ENCODE results near the gene SOD1. TPM values are rescaled to one million over a fixed set of nuclear protein-coding genes. Genes with fewer than 3 reads are reported as not detected.
"Not testable (repeated sequence)": the region's sequence is repeated elsewhere in the genome, so short reads cannot be mapped to it uniquely, and the experiment has no call there.

SOD1 gene
- total RNA-seq, 3 donors from 2014 or later (not counting 1 experiment from before 2014, with no cell fraction given): 57.9 to 75.7 (median 64.8) TPM

DNA sequence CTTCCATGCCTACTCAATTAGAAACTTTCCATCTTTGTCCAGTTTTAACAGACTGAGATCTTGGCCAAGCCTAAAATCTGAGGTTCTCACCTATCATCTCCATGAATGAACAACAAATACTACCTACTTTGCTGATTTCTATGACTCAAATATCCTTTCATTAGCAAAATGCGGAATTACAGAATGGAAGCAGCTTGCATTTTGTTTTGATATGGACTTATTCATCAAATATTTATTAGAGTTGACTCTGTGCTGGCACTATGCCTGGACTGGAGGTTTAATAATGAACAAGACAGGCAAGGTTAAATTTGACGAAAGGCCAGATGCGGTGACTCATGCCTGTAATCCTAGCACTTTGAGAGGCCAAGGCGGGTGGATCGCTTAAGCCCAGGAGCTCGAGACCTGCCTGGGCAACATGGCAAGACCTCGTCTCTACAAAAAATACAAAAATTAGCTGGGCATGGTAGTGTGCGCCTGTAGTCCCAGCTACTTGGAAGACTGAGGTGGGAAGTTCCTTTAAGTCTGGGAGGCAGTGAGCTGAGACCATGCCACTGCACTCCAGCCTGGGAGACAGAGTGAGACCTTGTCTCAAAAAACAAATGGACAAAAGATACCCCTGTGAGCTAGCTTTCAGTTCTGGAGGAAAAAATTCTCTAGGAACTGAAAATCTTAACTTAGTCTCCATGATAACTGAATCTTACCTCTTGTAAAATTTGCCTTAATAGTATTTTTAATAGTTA is 29.4 kb upstream of the SOD1 start:
- Mint-ChIP-seq H3K4me3 (no peak overlapping the region), H3K36me3 (no peaks in the 10 kb centered on the region)

DNA sequence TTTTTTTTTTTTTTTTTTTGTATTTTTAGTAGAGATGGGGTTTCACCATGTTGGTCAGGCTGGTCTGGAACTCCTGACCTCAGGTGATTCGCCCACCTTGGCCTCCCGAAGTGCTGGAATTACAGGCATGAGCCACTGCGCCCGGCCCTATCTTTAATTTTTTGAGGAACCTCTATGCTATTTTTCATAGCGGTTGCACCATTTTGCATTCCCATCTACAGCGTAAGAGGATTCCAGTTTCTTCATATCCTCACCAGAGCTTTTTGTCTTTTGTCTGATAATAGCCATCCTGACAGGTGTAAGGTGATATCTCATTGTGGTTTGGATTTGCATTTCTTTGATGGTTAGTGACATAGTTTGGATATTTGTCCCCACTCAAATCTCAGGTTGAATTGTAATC is 27.6 kb upstream of the SOD1 start:
- H3K27me3 ChIP-seq (ENCODE audit: control insufficient read depth, insufficient read depth, low read length); H3K4me1 ChIP-seq (ENCODE audit: control insufficient read depth, insufficient read depth, low read length); H3K36me3 ChIP-seq (ENCODE audit: control insufficient read depth, insufficient read depth, low read length); H3K27ac ChIP-seq (ENCODE audit: low read length); DNase-seq; H3K4me3 Mint-ChIP-seq; H3K4me3 ChIP-seq (ENCODE audit: low read length); H3K27ac Mint-ChIP-seq; H3K4me1 Mint-ChIP-seq; ATAC-seq; H3K9me3 ChIP-seq (ENCODE audit: control insufficient read depth, insufficient read depth, low read length); H3K9me3 Mint-ChIP-seq; H3K27me3 Mint-ChIP-seq (ENCODE audit: low read depth in 2 of 2); H3K36me3 Mint-ChIP-seq; intact Hi-C loops (cut with micrococcal nuclease): not testable (repeated sequence)
- over 99% methylated on average over 6 of the region's 6 CpGs for WGBS (ENCODE audit: insufficient coverage)

More for the DNA sequence above, 29.4 kb upstream of the SOD1 start:
- H3K36me3 ChIP-seq (ENCODE audit: control insufficient read depth, insufficient read depth, low read length): no peaks in the 10 kb centered on the region
- no peaks in the 10 kb centered on the region for H3K9me3 ChIP-seq (ENCODE audit: control insufficient read depth, insufficient read depth, low read length)
- H3K27ac ChIP-seq (ENCODE audit: low read length): no peak overlapping the region
- TF ChIP-seq, protein P1, sequence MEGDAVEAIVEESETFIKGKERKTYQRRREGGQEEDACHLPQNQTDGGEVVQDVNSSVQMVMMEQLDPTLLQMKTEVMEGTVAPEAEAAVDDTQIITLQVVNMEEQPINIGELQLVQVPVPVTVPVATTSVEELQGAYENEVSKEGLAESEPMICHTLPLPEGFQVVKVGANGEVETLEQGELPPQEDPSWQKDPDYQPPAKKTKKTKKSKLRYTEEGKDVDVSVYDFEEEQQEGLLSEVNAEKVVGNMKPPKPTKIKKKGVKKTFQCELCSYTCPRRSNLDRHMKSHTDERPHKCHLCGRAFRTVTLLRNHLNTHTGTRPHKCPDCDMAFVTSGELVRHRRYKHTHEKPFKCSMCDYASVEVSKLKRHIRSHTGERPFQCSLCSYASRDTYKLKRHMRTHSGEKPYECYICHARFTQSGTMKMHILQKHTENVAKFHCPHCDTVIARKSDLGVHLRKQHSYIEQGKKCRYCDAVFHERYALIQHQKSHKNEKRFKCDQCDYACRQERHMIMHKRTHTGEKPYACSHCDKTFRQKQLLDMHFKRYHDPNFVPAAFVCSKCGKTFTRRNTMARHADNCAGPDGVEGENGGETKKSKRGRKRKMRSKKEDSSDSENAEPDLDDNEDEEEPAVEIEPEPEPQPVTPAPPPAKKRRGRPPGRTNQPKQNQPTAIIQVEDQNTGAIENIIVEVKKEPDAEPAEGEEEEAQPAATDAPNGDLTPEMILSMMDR (IDR thresholded peaks at IDR 0.05): no peak
- H3K9me3 Mint-ChIP-seq: no peaks in the 10 kb centered on the region
- no peaks in the 10 kb centered on the region for H3K4me1 Mint-ChIP-seq
- DNase-seq: no peak
- ATAC-seq: no peak
- intact Hi-C loops (cut with micrococcal nuclease): no loop called here
- H3K27me3 Mint-ChIP-seq (ENCODE audit: low read depth in 2 of 2): no peaks in the 10 kb centered on the region
- no peak overlapping the region for H3K27ac Mint-ChIP-seq
- 96% methylated on average over 7 of the region's 8 CpGs for WGBS (ENCODE audit: insufficient coverage)
- H3K4me3 ChIP-seq (ENCODE audit: low read length): no peak overlapping the region
- H3K4me1 ChIP-seq (ENCODE audit: control insufficient read depth, insufficient read depth, low read length): no peaks in the 10 kb centered on the region
- no peaks in the 10 kb centered on the region for H3K27me3 ChIP-seq (ENCODE audit: control insufficient read depth, insufficient read depth, low read length)

DNA sequence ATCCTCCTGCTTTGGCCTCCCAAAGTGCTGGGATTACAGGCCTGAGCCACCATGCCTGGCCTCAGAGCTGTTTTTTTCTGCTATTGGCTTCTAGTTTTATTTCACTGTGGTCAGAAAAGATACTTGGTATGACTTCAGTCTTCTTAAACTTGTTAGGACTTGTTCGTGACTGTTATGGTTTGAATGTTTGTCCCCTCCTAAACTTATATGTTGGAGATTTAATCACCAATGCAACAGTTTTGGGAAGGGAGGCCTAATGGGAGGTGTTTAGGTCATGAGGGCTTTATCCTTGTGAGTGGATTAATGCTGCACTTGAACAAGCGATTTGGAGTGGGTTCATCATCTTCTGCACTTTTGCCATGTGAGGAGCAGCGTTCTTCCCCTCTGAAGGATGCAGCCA is 24.5 kb upstream of the SOD1 start:
- Histone ChIP-seq H3K27me3 (ENCODE audit: control insufficient read depth, insufficient read depth, low read length) (no peaks in the 10 kb centered on the region), H3K9me3 (ENCODE audit: control insufficient read depth, insufficient read depth, low read length) (peaks cover 3% of the 10 kb centered on the region), H3K4me3 (ENCODE audit: low read length) (no peak overlapping the region), H3K4me1 (ENCODE audit: control insufficient read depth, insufficient read depth, low read length) (no peaks in the 10 kb centered on the region), H3K27ac (ENCODE audit: low read length) (no peak overlapping the region), H3K36me3 (ENCODE audit: control insufficient read depth, insufficient read depth, low read length) (no peaks in the 10 kb centered on the region)
- Mint-ChIP-seq H3K4me1 (no peaks in the 10 kb centered on the region), H3K36me3 (peaks cover 7% of the 10 kb centered on the region), H3K9me3 (peaks cover 0 to 3% of the 10 kb centered on the region in 2 donors), H3K4me3 (no peak overlapping the region), H3K27me3 (ENCODE audit: low read depth in 2 of 2) (peaks cover 0 to 3% of the 10 kb centered on the region in 2 donors), H3K27ac (no peak overlapping the region)
- intact Hi-C loops (cut with micrococcal nuclease): no loop called here
- DNase-seq (no peak), ATAC-seq (no peak)
- WGBS (ENCODE audit: insufficient coverage): 87% methylated on average over 3 of the region's 3 CpGs
- TF ChIP-seq, protein P1 (IDR thresholded peaks at IDR 0.05): no peak

DNA sequence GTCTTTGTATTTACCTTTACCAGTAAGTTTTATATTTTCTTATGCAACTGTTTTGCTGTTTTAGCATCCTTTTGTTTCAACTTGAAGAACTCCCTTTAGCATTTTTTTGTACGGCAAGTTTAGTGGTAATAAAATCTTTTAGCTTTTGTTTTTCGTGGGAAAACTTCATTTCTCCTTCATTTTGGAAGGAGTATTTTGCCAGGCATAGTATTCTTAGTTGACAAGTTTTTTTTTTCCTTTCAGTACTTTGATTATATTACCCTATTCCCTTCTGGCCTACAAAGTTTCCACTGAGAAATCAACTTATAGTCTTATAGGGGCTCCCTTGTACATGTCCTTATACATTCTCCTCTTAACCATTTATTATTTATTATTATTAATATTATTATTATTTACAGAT is 22.6 kb upstream of the SOD1 start:
- no peak for ATAC-seq
- no peak for DNase-seq
- H3K27ac ChIP-seq (ENCODE audit: low read length): no peak overlapping the region
- TF ChIP-seq, protein P1 (IDR thresholded peaks at IDR 0.05): no peak
- peaks cover 3% of the 10 kb centered on the region for H3K9me3 ChIP-seq (ENCODE audit: control insufficient read depth, insufficient read depth, low read length)
- H3K36me3 Mint-ChIP-seq: peaks cover 7% of the 10 kb centered on the region
- H3K4me1 ChIP-seq (ENCODE audit: control insufficient read depth, insufficient read depth, low read length): no peaks in the 10 kb centered on the region
- peaks cover 1 to 3% of the 10 kb centered on the region in 2 donors for H3K9me3 Mint-ChIP-seq
- H3K4me3 Mint-ChIP-seq: no peak overlapping the region
- no CpG with 5 or more reads among the region's 2 CpGs for WGBS (ENCODE audit: insufficient coverage)
- H3K27ac Mint-ChIP-seq: no peak overlapping the region
- H3K27me3 Mint-ChIP-seq (ENCODE audit: low read depth in 2 of 2): peaks cover 0 to 5% of the 10 kb centered on the region in 2 donors
- intact Hi-C loops (cut with micrococcal nuclease): no loop called here
- H3K4me1 Mint-ChIP-seq: no peaks in the 10 kb centered on the region
- H3K36me3 ChIP-seq (ENCODE audit: control insufficient read depth, insufficient read depth, low read length): no peaks in the 10 kb centered on the region
- no peaks in the 10 kb centered on the region for H3K27me3 ChIP-seq (ENCODE audit: control insufficient read depth, insufficient read depth, low read length)
- no peak overlapping the region for H3K4me3 ChIP-seq (ENCODE audit: low read length)
